Measurements from ENCODE around the gene REV3L. TPM values are rescaled to one million over a fixed set of nuclear protein-coding genes. Genes with fewer than 3 reads are reported as not detected.

Gene REV3L
- total and polyA plus RNA-seq, 9 of the 15 experiments (the other 6 are each of a cell fraction or from before 2014, with no cell fraction given): 5.5 to 24.4 (median 14.4) TPM

DNA sequence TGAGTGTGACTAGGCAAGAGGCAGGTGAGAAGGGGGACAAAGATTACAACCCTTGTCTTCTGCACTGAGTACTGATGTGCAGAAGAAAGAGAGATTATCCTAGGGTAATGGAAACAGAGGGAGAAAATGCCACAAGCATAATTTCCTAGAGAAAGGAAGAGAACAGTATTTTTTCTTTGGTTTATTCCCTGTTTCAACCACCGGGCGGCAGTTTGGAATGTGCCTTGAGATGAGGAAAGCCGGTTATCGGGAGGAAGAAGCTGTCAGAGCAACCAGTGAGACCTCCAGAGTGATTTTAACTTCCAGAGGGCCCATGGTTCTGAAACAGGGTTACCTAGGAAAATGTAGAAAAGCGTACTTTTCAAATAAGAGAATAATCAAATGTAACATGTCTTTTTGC is 121.4 kb downstream of the REV3L start:
- peaks cover 40% of the 10 kb centered on the region for H3K36me3 ChIP-seq (ENCODE audit: control insufficient read depth, insufficient read depth, low read length)
- TF ChIP-seq, protein P1, sequence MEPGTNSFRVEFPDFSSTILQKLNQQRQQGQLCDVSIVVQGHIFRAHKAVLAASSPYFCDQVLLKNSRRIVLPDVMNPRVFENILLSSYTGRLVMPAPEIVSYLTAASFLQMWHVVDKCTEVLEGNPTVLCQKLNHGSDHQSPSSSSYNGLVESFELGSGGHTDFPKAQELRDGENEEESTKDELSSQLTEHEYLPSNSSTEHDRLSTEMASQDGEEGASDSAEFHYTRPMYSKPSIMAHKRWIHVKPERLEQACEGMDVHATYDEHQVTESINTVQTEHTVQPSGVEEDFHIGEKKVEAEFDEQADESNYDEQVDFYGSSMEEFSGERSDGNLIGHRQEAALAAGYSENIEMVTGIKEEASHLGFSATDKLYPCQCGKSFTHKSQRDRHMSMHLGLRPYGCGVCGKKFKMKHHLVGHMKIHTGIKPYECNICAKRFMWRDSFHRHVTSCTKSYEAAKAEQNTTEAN (CRISPR knock-in tag; IDR thresholded peaks at IDR 0.05): no peak
- TF ChIP-seq NFE2 (IDR thresholded peaks at IDR 0.05; ENCODE audit: low read depth) (no peak), RAD21 (CRISPR knock-in tag; conservative IDR thresholded peaks at IDR 0.05 in 1 of 2, IDR thresholded peaks at IDR 0.05 in 1 of 2) (peak; percentile 53 to 77), SMC3 (conservative IDR thresholded peaks at IDR 0.05; ENCODE audit: insufficient read depth, low read depth, low read length) (peak; percentile 25; the same call in 1 of the 2 replicates), TEAD4 (IDR thresholded peaks at IDR 0.05; ENCODE audit: low read length) (peak; percentile 26; the same call in 1 of the 2 replicates), TEAD4 (CRISPR knock-in tag; IDR thresholded peaks at IDR 0.05; ENCODE audit: borderline replicate concordance) (no peak)
- TF ChIP-seq, protein P2, sequence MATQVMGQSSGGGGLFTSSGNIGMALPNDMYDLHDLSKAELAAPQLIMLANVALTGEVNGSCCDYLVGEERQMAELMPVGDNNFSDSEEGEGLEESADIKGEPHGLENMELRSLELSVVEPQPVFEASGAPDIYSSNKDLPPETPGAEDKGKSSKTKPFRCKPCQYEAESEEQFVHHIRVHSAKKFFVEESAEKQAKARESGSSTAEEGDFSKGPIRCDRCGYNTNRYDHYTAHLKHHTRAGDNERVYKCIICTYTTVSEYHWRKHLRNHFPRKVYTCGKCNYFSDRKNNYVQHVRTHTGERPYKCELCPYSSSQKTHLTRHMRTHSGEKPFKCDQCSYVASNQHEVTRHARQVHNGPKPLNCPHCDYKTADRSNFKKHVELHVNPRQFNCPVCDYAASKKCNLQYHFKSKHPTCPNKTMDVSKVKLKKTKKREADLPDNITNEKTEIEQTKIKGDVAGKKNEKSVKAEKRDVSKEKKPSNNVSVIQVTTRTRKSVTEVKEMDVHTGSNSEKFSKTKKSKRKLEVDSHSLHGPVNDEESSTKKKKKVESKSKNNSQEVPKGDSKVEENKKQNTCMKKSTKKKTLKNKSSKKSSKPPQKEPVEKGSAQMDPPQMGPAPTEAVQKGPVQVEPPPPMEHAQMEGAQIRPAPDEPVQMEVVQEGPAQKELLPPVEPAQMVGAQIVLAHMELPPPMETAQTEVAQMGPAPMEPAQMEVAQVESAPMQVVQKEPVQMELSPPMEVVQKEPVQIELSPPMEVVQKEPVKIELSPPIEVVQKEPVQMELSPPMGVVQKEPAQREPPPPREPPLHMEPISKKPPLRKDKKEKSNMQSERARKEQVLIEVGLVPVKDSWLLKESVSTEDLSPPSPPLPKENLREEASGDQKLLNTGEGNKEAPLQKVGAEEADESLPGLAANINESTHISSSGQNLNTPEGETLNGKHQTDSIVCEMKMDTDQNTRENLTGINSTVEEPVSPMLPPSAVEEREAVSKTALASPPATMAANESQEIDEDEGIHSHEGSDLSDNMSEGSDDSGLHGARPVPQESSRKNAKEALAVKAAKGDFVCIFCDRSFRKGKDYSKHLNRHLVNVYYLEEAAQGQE (IDR thresholded peaks at IDR 0.05; ENCODE audit: borderline replicate concordance): peak; percentile 53; the same call in 1 of the 2 replicates
- TF ChIP-seq, protein P2 (CRISPR knock-in tag; IDR thresholded peaks at IDR 0.05; ENCODE audit: low read depth): no peak
- TF ChIP-seq, protein P3, sequence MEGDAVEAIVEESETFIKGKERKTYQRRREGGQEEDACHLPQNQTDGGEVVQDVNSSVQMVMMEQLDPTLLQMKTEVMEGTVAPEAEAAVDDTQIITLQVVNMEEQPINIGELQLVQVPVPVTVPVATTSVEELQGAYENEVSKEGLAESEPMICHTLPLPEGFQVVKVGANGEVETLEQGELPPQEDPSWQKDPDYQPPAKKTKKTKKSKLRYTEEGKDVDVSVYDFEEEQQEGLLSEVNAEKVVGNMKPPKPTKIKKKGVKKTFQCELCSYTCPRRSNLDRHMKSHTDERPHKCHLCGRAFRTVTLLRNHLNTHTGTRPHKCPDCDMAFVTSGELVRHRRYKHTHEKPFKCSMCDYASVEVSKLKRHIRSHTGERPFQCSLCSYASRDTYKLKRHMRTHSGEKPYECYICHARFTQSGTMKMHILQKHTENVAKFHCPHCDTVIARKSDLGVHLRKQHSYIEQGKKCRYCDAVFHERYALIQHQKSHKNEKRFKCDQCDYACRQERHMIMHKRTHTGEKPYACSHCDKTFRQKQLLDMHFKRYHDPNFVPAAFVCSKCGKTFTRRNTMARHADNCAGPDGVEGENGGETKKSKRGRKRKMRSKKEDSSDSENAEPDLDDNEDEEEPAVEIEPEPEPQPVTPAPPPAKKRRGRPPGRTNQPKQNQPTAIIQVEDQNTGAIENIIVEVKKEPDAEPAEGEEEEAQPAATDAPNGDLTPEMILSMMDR (IDR thresholded peaks at IDR 0.05 in 2 of 3, conservative IDR thresholded peaks at IDR 0.05 in 1 of 3; ENCODE audit: insufficient read depth in 2 of 3, low read depth in 1 of 3, low read length in 3 of 3): peak; percentile 41 to 56 (median 49)
- H4K20me1 ChIP-seq (replicated peaks; ENCODE audit: control insufficient read depth, insufficient read depth, low read length): no peaks in the 10 kb centered on the region
- ChIA-PET CTCF (ENCODE audit: low intra/inter-chr PET ratio) (interaction anchor here (0.6 to 1.0 kb wide), 3 partner anchors 117 to 283 kb away, joined by 3 to 8 read pairs (median 6); no protein-coding TSS in a partner anchor), POLR2A (interaction anchor here (1.3 kb wide), 1 partner anchor 9 kb away, joined by 3 read pairs; no protein-coding TSS in a partner anchor)
- ATAC-seq: peak; percentile 78
- H3K4me3 ChIP-seq: no peak overlapping the region
- no peak overlapping the region for H3K27ac ChIP-seq (ENCODE audit: extremely low read depth, low read depth, low read length)
- H3K9me1 ChIP-seq (ENCODE audit: control insufficient read depth, insufficient read depth, low read length): no peaks in the 10 kb centered on the region
- BruUV-seq (replicated peaks): no TSS peak
- no peak overlapping the region for H3K4me2 ChIP-seq (ENCODE audit: insufficient read depth, low read length)
- no peaks in the 10 kb centered on the region for H3K4me1 ChIP-seq (replicated peaks in 1 of 2; ENCODE audit: control insufficient read depth in 2 of 2, insufficient read depth in 2 of 2, low read length in 2 of 2)
- H2AFZ ChIP-seq (ENCODE audit: low read depth, low read length): no peak overlapping the region
- H3K9me3 ChIP-seq (replicated peaks; ENCODE audit: control insufficient read depth, insufficient read depth, low read depth, low read length): no peaks in the 10 kb centered on the region
- peak; percentile 37 for FAIRE-seq
- no peaks in the 10 kb centered on the region for H3K79me2 ChIP-seq (ENCODE audit: control insufficient read depth, insufficient read depth, low read length)
- in situ Hi-C loops (cut with MboI) (no loop called here), intact Hi-C loops (cut with micrococcal nuclease) (loop anchor here (1.0 kb wide), 2 partner anchors 117 to 281 kb away; no protein-coding TSS in a partner anchor)
- 32% methylated on average over 5 of the region's 5 CpGs for WGBS (ENCODE audit: insufficient coverage, low coverage, missing lambda C conversion rate)
- H3K9ac ChIP-seq (ENCODE audit: insufficient read depth in 1 of 2, low read depth in 2 of 2, low read length in 2 of 2): no peak overlapping the region
- peak; percentile 20 to 51 (median 28) for DNase-seq (ENCODE audit: extremely low read depth in 1 of 4, low spot score in 3 of 4)
- H3K27me3 ChIP-seq (ENCODE audit: control insufficient read depth in 2 of 2, insufficient read depth in 2 of 2, low read length in 2 of 2): no peaks in the 10 kb centered on the region
